Neutrophil (primary cell): ENCODE measurements around the gene UBA3.
A peak's percentile ranks its signal among the peaks of the same experiment; 100 is the strongest.

Experiments used
- H3K27ac ChIP-seq: fragments of 200-600 bp; sonication (generic); 2 replicates; pipeline ENCODE4 v1.5.1; 2016; ENCODE audit warnings: mild to moderate bottlenecking, moderate library complexity
- H3K27me3 ChIP-seq: fragments of 200-600 bp; sonication (generic); 2 replicates; pipeline ENCODE4 v1.6.0; 2016; ENCODE audit warnings: mild to moderate bottlenecking
- H3K36me3 ChIP-seq: fragments of 200-600 bp; sonication (generic); 2 replicates; pipeline ENCODE4 v1.5.1; 2017
- H3K4me1 ChIP-seq, 2 experiments: fragments of 200-600 bp in 1 of 2; sonication (generic) in 1 of 2; 1 replicate in 1 of 2; 2 replicates in 1 of 2; pipeline versions ENCODE4 v1.5.1 to v1.6.1; 2013 to 2016; ENCODE audit warnings: low read depth in 1 of 2, low read length in 1 of 2, mild to moderate bottlenecking in 1 of 2, moderate library complexity in 1 of 2; ENCODE audit not compliant: control insufficient read depth in 1 of 2, insufficient read depth in 1 of 2
- H3K4me3 ChIP-seq, 2 experiments: fragments of 200-600 bp in 1 of 2; sonication (generic) in 1 of 2; 1 replicate in 1 of 2; 2 replicates in 1 of 2; pipeline ENCODE4 v1.5.1; 2013 to 2016; ENCODE audit warnings: low read depth in 1 of 2, low read length in 1 of 2, mild to moderate bottlenecking in 1 of 2, moderate library complexity in 1 of 2
- H3K9me3 ChIP-seq: fragments of 200-600 bp; sonication (generic); 2 replicates; pipeline ENCODE4 v1.5.1; 2016
- TF ChIP-seq, protein P1 (sequence below): fragments of 200-600 bp; sonication (generic); IDR thresholded peaks from 2 replicates; pipeline ENCODE4 v1.5.1; 2016; ENCODE audit warnings: antibody characterized with exemption

UBA3 gene

DNA sequence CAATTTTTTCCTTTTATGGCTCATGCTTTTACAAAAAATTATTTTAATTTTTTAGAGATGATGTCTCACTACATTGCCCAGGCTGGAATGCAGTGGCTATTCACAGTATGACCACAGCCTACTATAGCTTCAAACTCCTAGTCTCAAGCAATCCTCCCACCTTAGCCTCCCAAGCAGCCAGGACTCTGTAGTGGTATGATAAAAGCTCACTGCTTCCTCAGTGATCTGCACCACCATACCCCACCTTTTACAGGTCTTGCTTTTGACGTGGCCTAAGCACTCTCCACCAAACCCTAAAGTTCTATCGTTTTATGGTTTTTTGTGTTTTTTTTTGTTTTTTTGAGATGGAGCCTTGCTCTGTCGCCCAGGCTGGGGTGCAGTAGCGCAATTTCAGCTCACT, 14.0 kb downstream of the UBA3 start:
- no peaks in the 10 kb centered on the region for H3K27me3 ChIP-seq
- peaks cover 68% of the 10 kb centered on the region for H3K36me3 ChIP-seq
- H3K4me1 ChIP-seq: no peaks in the 10 kb centered on the region
- H3K4me3 ChIP-seq: no peak overlapping the region
- H3K27ac ChIP-seq: no peak overlapping the region
- TF ChIP-seq, protein P1, sequence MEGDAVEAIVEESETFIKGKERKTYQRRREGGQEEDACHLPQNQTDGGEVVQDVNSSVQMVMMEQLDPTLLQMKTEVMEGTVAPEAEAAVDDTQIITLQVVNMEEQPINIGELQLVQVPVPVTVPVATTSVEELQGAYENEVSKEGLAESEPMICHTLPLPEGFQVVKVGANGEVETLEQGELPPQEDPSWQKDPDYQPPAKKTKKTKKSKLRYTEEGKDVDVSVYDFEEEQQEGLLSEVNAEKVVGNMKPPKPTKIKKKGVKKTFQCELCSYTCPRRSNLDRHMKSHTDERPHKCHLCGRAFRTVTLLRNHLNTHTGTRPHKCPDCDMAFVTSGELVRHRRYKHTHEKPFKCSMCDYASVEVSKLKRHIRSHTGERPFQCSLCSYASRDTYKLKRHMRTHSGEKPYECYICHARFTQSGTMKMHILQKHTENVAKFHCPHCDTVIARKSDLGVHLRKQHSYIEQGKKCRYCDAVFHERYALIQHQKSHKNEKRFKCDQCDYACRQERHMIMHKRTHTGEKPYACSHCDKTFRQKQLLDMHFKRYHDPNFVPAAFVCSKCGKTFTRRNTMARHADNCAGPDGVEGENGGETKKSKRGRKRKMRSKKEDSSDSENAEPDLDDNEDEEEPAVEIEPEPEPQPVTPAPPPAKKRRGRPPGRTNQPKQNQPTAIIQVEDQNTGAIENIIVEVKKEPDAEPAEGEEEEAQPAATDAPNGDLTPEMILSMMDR: no peak
- peaks cover 5% of the 10 kb centered on the region for H3K9me3 ChIP-seq

DNA sequence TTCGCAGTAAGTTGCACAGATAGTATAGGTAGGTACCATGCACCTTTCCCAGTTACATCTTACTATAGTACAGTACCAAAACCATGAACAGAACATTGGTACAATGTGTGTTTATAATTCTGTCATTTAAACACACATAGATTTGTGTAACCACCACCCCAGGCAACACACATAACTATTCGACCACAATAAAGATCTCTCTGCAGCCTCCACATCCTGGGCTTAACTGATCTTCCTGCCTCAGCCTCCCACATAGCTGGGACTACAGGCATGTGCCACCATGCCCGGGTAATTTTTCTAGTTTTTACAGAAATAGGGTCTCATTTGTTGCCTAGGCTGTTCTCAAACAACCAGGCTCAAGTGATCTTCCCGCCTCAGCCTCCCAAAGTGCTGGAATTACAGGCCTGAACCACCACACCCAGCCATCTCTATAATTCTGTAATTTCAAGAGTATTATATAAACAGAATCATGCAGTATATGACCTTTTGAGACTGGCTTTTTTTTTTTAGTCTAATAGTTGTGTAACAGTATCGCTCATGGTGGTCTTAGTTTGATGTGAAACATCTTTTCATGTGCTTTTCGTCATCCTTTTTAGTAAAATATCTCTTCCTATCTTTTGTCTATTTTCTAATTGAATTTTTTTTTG, 14.7 kb downstream of the UBA3 start:
- no peaks in the 10 kb centered on the region for H3K27me3 ChIP-seq
- H3K36me3 ChIP-seq: peaks cover 68% of the 10 kb centered on the region
- peaks cover 6% of the 10 kb centered on the region for H3K9me3 ChIP-seq
- TF ChIP-seq, protein P1: no peak
- no peak overlapping the region for H3K4me3 ChIP-seq
- H3K4me1 ChIP-seq: no peaks in the 10 kb centered on the region
- no peak overlapping the region for H3K27ac ChIP-seq

DNA sequence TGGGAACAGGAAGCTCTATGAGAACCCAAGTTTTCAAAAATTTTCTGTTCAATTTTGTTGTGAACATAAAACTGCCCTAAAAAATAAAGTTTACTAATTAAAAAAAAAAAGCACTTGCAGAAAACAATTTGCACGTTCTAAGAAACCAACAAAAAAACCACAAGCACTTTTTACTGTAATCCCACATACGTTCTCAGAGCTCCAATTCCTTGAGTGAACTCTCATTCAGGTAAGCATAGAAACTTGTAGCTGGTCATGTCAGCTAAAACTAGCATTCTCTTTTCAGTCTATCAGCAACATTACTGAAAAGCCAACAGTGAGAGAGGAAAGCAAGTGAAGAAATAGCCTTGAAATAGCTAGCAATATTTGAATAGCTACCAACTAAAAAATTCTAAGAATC, 16.5 kb downstream of the UBA3 start:
- TF ChIP-seq, protein P1: no peak
- peaks cover 73% of the 10 kb centered on the region for H3K36me3 ChIP-seq
- no peak overlapping the region for H3K4me3 ChIP-seq
- no peak overlapping the region for H3K27ac ChIP-seq
- H3K9me3 ChIP-seq: peaks cover 6% of the 10 kb centered on the region
- H3K4me1 ChIP-seq: peaks cover under 1 to 4% of the 10 kb centered on the region in 2 experiments
- H3K27me3 ChIP-seq: no peaks in the 10 kb centered on the region

DNA sequence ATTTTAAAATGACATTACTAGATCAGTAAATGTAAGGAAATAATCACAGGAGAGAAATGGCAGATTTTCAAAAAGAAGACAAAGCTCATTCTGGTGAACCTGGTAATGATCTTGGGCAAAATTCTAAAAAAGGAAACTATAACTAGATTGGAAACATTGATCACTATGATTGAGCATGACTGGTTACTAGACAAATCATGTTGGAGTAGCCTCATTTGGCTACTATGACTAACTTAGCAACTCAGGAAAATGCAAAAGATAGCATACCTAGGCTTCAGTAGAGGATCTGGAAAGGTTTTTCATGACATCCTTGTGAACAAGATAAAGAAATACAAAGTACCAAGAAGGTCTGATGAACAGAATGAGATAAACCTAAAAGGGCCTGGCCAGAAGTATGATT, 20.5 kb downstream of the UBA3 start:
- H3K4me1 ChIP-seq: peaks cover 3 to 5% of the 10 kb centered on the region in 2 experiments
- no peak overlapping the region for H3K27ac ChIP-seq
- H3K27me3 ChIP-seq: no peaks in the 10 kb centered on the region
- peaks cover 79% of the 10 kb centered on the region for H3K36me3 ChIP-seq
- peaks cover 6% of the 10 kb centered on the region for H3K9me3 ChIP-seq
- no peak overlapping the region for H3K4me3 ChIP-seq
- TF ChIP-seq, protein P1: no peak

DNA sequence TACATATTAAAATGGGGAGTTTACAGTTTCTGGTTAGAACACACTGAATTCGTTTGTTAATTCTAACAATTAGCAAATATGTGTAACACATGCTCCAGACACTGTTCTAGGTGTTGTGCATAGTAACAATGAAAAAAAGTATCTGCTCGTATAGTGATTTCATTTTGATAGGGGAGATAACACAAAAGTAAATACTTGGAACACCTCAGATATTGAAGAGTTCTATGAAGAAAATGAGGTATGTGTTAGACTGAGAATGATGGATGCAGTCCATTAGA, 21.3 kb downstream of the UBA3 start:
- peaks cover 82% of the 10 kb centered on the region for H3K36me3 ChIP-seq
- H3K4me3 ChIP-seq: no peak overlapping the region
- no peaks in the 10 kb centered on the region for H3K27me3 ChIP-seq
- peak overlapping the region; percentile 70 for H3K27ac ChIP-seq
- peaks cover 6% of the 10 kb centered on the region for H3K9me3 ChIP-seq
- H3K4me1 ChIP-seq: peaks cover 3 to 5% of the 10 kb centered on the region in 2 experiments
- TF ChIP-seq, protein P1: no peak
